Measurements from ENCODE around the gene ZNF618. TPM values are rescaled to one million over a fixed set of nuclear protein-coding genes. Genes with fewer than 3 reads are reported as not detected.

Gene ZNF618
- total RNA-seq, 1 experiment from 2014 or later, result 7.1 TPM

DNA sequence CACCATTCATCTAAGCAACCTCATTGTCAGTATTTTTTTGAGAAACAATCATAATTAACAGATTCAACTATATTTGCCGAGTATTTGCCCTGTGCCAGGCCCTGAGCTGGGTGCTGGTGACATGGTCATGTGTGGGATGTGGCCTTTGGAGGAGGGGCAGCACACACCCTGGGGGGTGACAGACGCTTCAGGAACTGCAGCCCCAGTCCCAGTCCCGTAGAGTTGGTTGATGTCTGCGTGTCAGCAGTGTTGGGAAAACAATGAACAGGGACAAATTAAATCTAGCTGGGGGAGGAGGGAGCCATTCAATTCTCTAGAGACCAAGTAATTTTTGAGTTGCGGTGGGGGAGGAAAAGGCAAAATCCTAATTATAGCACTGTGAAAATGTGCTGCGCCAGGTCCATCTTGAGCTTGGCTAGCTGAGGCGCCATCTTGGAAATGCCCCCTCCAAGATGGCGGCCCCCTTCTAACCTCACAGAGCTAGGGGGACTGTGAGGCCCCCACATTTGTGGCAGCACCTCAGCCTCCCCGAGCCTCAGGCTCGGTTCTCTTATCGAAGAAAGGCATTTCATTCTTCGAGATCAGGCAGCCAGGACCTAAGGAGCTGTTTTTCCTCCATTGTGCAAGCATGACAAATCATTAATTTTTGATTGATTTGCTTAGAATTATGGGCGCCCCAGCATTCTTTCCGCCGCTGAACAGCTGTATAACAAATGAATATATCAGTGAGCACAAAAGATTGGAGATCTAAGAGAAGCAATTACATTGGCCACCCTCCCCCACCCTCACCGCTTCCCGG, 87.8 kb downstream of the ZNF618 start:
- DNase-seq (ENCODE audit: low read depth), result no peak
- in situ Hi-C loops (cut with HindIII; ENCODE audit: low pct_unique_long_range_greater_than_20kb, low sequenced_read_pairs), result no loop called here

GRCh38 chr9:113964495-113965170, 88.5 kb downstream of the ZNF618 start:
- DNase-seq (ENCODE audit: low read depth), result no peak
- in situ Hi-C loops (cut with HindIII; ENCODE audit: low pct_unique_long_range_greater_than_20kb, low sequenced_read_pairs), result no loop called here

DNA sequence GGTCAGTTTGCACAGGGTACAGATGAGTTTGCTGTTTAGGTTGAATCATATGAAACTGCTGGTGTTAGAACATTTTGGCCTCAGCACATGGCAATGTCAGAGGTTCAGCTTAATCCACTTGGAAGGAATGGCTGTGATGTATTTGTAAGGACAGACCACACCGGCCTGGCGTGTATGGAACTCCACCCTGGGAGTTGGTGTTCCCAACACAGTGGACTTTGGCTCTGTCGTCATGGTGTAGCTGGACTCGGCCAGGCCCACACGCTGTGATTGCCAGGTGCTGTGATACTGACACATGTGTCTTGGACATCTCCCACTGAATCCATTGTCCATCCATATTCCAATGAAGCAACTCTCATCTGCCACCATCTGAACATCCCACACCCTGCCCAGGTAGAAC, 90.3 kb downstream of the ZNF618 start:
- in situ Hi-C loops (cut with HindIII; ENCODE audit: low pct_unique_long_range_greater_than_20kb, low sequenced_read_pairs), result no loop called here
- DNase-seq (ENCODE audit: low read depth), result no peak

- no peak for DNase-seq (ENCODE audit: low read depth)
- in situ Hi-C loops (cut with HindIII; ENCODE audit: low pct_unique_long_range_greater_than_20kb, low sequenced_read_pairs), result no loop called here
Observed at GRCh38 chr9:113967380-113967779, 91.3 kb downstream of the ZNF618 start.

GRCh38 chr9:113969343-113969742, 93.2 kb downstream of the ZNF618 start:
- DNase-seq (ENCODE audit: low read depth), result no peak
- in situ Hi-C loops (cut with HindIII; ENCODE audit: low pct_unique_long_range_greater_than_20kb, low sequenced_read_pairs), result no loop called here

- in situ Hi-C loops (cut with HindIII; ENCODE audit: low pct_unique_long_range_greater_than_20kb, low sequenced_read_pairs), result no loop called here
Observed at GRCh38 chr9:113973226-113973625, 97.1 kb downstream of the ZNF618 start.

GRCh38 chr9:113973963-113974413, 97.9 kb downstream of the ZNF618 start:
- in situ Hi-C loops (cut with HindIII; ENCODE audit: low pct_unique_long_range_greater_than_20kb, low sequenced_read_pairs), result no loop called here
- DNase-seq (ENCODE audit: low read depth), result no peak

More at GRCh38 chr9:113973226-113973625, 97.1 kb downstream of the ZNF618 start:
- no peak for DNase-seq (ENCODE audit: low read depth)

DNA sequence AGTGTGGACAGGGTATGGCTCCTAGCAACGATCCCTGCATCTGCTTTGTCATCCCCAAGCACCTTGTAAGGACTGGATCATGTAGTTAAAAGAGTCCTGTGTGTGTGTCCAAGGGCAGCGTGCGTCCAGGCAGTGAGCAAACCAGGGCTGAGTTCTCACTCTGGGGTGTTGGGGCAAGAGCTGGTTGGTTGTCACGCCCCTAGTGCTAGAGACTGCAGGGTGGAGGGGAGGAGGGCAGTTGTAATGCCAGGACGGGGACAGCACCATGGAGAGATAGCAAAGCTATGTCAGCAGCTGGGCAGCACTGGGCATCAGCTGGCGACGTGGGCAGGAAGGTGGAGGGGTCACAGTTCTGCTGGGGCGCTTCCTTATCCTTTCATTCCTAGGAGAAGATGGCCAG, 100.8 kb downstream of the ZNF618 start:
- in situ Hi-C loops (cut with HindIII; ENCODE audit: low pct_unique_long_range_greater_than_20kb, low sequenced_read_pairs), result no loop called here
- DNase-seq (ENCODE audit: low read depth), result no peak

DNA sequence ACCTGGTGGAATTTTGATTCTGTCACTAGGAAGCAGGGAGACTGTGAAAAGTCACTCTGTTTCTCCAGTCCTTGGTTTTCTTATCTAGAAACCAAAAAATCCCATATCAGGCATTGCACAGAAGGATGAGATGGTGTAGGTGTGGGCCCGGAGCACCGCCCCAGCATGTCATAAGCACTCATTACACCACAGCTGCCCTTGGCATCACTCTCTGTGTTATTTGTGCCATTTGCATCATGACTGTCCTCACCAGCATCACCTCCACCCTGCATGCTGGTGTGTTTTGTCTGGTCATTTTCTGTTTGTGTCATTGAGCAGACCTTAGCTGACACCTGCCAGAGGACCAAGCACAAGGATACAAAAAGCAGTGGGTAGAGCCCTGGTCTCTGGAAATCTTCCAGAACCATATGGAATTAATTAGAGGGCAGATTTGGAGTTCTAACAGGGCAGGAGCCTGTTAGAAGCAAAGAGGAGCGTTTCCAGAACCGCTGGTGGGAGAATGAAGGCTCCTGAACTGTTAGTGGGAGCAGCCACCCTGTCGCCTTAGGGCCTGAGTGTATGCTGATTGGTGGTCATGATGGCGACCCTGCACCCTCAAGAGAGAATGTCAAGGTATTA, 102.7 kb downstream of the ZNF618 start:
- no peak for DNase-seq (ENCODE audit: low read depth)
- in situ Hi-C loops (cut with HindIII; ENCODE audit: low pct_unique_long_range_greater_than_20kb, low sequenced_read_pairs), result no loop called here

- in situ Hi-C loops (cut with HindIII; ENCODE audit: low pct_unique_long_range_greater_than_20kb, low sequenced_read_pairs), result no loop called here
- DNase-seq (ENCODE audit: low read depth), result no peak
Observed at GRCh38 chr9:113979343-113980127, 103.4 kb downstream of the ZNF618 start.

GRCh38 chr9:113984639-113985380, 108.7 kb downstream of the ZNF618 start:
- DNase-seq (ENCODE audit: low read depth), result no peak
- in situ Hi-C loops (cut with HindIII; ENCODE audit: low pct_unique_long_range_greater_than_20kb, low sequenced_read_pairs), result no loop called here

DNA sequence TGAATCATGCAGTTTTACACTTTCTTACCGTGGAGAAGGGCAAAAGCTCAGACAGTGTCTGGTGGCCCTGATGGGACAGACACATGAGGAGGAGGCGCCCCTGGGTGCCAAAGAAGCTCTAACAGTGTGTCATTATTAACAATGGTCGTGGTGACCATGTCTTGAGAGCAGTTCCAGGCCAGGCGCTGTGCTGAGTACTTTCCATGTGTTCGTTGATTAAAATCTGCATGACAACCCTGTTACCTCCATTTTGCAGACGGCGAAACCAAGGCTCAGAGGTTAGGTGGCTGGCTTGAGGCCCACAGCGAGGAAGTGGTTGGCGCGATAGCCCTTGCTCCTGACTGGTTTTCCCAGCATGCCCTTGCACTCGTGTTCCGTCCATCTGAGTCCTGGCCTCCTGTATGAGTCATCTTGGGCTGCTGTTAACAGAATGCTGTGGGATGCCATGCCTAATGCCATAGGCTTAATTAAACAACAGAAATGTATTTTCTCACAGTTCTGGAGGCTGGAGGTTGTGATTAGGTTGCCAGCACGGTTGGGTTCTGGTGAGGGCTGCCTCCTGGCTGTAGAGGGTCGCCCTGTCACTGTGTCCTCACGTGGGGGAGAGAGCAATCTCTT, 110.0 kb downstream of the ZNF618 start:
- in situ Hi-C loops (cut with HindIII; ENCODE audit: low pct_unique_long_range_greater_than_20kb, low sequenced_read_pairs), result no loop called here
- no peak for DNase-seq (ENCODE audit: low read depth)

DNA sequence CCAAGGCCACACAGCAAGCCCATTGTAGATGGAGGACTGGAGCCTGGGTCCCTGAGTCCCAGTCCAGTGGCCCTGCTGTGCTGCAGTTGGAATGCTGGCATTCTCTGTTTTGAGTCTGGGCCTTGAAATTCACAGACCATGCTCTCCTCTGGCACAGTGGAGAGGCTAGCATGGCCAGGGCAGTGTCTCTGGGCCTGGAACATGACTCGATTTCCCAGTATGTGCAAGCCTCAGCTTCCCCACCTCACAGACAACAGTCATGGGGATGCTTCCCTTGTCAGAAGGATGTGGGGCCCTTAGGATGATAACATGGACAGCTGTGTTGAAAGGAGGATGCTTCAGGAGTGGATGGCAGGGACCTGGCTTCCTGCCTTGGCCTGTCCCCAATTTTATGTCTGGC, 110.8 kb downstream of the ZNF618 start:
- DNase-seq (ENCODE audit: low read depth), result no peak
- in situ Hi-C loops (cut with HindIII; ENCODE audit: low pct_unique_long_range_greater_than_20kb, low sequenced_read_pairs), result no loop called here

DNA sequence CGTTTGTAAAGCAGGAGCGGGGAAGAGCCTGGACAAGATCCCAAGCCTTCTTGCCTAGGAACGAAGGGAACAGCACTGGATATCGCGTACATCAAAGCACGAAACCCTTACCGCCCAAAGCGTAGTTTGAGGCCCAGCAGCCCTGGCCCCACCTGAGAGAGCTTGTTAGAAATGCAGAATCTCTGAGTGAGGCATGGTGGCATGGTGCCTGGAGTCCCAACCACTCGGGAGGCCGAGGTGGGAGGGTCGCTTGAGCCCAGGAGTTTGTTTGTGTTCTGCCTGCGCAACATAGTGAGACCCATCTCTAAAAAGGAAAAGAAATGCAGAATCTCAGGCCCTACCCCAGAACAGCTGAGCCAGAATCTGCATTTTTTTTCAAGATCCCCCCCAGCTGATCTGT, 111.4 kb downstream of the ZNF618 start:
- in situ Hi-C loops (cut with HindIII; ENCODE audit: low pct_unique_long_range_greater_than_20kb, low sequenced_read_pairs), result no loop called here
- DNase-seq (ENCODE audit: low read depth), result no peak

DNA sequence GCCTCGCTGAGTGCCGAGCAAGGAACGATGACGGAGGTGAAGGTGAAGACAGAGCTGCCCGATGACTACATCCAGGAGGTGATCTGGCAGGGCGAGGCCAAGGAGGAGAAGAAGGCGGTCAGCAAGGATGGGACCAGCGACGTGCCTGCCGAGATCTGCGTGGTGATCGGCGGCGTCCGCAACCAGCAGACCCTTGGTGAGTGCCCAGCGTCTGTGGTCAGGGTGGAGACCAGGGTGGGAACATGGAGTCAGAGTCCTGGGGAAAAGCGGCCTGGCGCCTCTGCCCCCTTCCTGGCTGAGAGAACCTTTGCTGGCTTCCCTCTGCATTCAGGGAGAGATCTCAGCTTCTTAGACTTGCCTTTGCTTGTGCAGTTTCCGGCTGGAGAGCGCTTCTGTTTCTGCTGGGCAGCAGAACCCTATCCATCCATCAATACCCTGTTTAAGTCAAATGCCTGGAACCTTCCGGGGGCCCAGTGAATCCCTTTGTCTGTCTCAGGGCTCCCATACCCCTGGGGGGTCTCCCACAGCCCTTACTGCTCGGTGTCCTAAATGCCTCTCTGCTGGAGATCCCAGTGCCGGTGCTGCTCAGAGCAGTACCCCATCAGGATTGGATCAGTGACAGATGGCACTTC, 112.4 kb downstream of the ZNF618 start:
- in situ Hi-C loops (cut with HindIII; ENCODE audit: low pct_unique_long_range_greater_than_20kb, low sequenced_read_pairs), result no loop called here

DNA sequence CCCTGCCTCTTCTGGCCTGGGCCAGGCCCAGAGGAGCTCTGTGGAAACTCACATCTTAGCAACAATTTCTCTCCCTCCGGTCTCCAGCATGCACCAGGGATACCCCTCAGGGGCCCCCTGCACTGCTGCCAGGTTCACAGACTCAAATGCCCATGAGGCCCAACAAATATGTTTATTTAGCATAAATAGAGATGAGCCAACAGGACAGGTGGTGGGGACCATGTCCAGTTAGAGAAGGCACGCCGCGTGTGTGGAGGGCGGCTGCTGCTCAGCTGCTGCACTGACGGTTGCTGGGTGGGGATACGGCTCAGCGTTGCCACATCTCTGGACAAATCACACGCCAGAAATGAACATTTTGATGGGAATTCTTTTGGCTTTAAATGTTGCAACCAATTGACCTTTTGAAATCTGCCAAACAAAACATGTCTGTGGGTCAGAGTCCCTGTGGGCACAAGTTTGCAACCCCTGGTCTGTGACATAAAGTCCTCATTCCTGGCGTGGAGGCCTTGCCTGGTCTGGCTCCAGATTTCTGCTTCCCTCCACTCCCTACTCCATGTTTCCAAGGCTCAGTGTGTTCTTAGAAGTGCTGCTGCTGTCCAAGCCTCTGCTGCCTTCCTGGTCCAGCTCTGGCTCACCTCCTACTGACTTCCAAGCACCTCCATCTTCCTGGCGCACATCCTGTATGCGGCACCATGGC, 113.1 kb downstream of the ZNF618 start:
- no peak for DNase-seq (ENCODE audit: low read depth)
- in situ Hi-C loops (cut with HindIII; ENCODE audit: low pct_unique_long_range_greater_than_20kb, low sequenced_read_pairs), result no loop called here

More for the DNA sequence above, 112.4 kb downstream of the ZNF618 start:
- DNase-seq (ENCODE audit: low read depth), result no peak

Data from Caki2 (cell line).